HepG2 (cell line): ENCODE measurements around the gene SPON1. TPM values are rescaled to one million over a fixed set of nuclear protein-coding genes. Genes with fewer than 3 reads are reported as not detected.

ENCODE experiments used
- ATAC-seq: fragments of 200-7000 bp; cut with Tn5 transposase; 3 replicates; pipeline ENCODE4 v1.9.1; 2020; ENCODE audit warnings: mild to moderate bottlenecking, moderate library complexity
- BruUV-seq: library from RNA; stranded (reverse); fragments of 400-500 nt; replicated peaks from 2 replicates; lab custom pipeline; 2021; lab: Mats Ljungman, UMichigan
- CTCF ChIA-PET: fragments of 300-600 bp; formaldehyde crosslinking; extraction: SDS; loops from one replicate; lab custom pipeline; 2021; ENCODE audit warnings: low total read pairs, inconsistent platforms, low intra/inter-chr PET ratio; lab: Yijun Ruan, JAX
- POLR2A ChIA-PET: fragments of 350-600 bp; sonication (Branson Sonifier 250); formaldehyde crosslinking; loops from one replicate; lab custom pipeline; 2020; ENCODE audit warnings: antibody characterized with exemption, inconsistent platforms; lab: Yijun Ruan, JAX
- DNase-seq: peaks from one replicate; pipeline ENCODE4 v3.0.0-alpha.2; 2015; ENCODE audit warnings: low spot score
- FAIRE-seq: peaks from 3 replicates; lab custom pipeline; 2011; peaks lifted over from hg19 to GRCh38; lab: Jason Lieb, UNC
- H2AFZ ChIP-seq: one replicate; pipeline ENCODE4 v1.6.1; 2011; ENCODE audit warnings: low read length, inconsistent platforms
- H3K27ac ChIP-seq: fragments of 300-600 bp; 3 replicates; pipeline ENCODE4 v1.8.0; 2011; ENCODE audit warnings: mixed run types, mild to moderate bottlenecking, mixed read lengths, low read length, inconsistent platforms; ENCODE audit not compliant: insufficient read depth; ENCODE audit errors: extremely low read length
- H3K27me3 ChIP-seq, 2 experiments: fragments of 200-600 bp in 1 of 2; 2 replicates in 1 of 2; 3 replicates in 1 of 2; pipeline versions ENCODE4 v1.6.0 to v1.8.0; 2011; ENCODE audit warnings: low read length in 2 of 2, mild to moderate bottlenecking in 2 of 2, moderate library complexity in 2 of 2, inconsistent platforms in 1 of 2; ENCODE audit not compliant: insufficient read depth in 2 of 2, control insufficient read depth in 1 of 2
- H3K36me3 ChIP-seq, 2 experiments: fragments of 200-600 bp in 1 of 2; replicated peaks in 1 of 2; 2 replicates in 1 of 2; 3 replicates in 1 of 2; pipeline versions ENCODE4 v1.5.1 to v1.8.0; 2011; ENCODE audit warnings: low read length in 2 of 2, inconsistent platforms in 1 of 2; ENCODE audit not compliant: insufficient read depth in 2 of 2, control insufficient read depth in 1 of 2
- H3K4me1 ChIP-seq: 2 replicates; pipeline ENCODE4 v1.5.1; 2012; ENCODE audit warnings: low read length, inconsistent platforms; ENCODE audit not compliant: insufficient read depth
- H3K4me2 ChIP-seq: 2 replicates; pipeline ENCODE4 v1.6.0; 2011; ENCODE audit warnings: low read depth, low read length, inconsistent platforms
- H3K4me3 ChIP-seq, 3 experiments: fragments of 200-600 bp in 1 of 3; sonication (generic), shearing (Covaris generic) in 1 of 3; replicated peaks in 1 of 3; 2 replicates each; pipeline ENCODE4 v1.5.1; 2011 to 2016; ENCODE audit warnings: low read length in 3 of 3, inconsistent platforms in 2 of 3, low read depth in 2 of 3, mild to moderate bottlenecking in 2 of 3, control low read depth in 1 of 3, mixed read lengths in 1 of 3; ENCODE audit not compliant: insufficient read depth in 1 of 3
- H3K79me2 ChIP-seq: one replicate; pipeline ENCODE4 v1.6.1; 2011; ENCODE audit warnings: low read length, inconsistent platforms; ENCODE audit not compliant: insufficient read depth
- H3K9ac ChIP-seq: 2 replicates; pipeline ENCODE4 v1.6.0; 2011; ENCODE audit warnings: mild to moderate bottlenecking, low read depth, low read length, inconsistent platforms; ENCODE audit not compliant: insufficient read depth
- H3K9me3 ChIP-seq: 2 replicates; pipeline ENCODE4 v1.5.1; 2012; ENCODE audit warnings: mild to moderate bottlenecking, low read length
- H4K20me1 ChIP-seq: 2 replicates; pipeline ENCODE4 v1.6.0; 2011; ENCODE audit warnings: inconsistent platforms, mild to moderate bottlenecking, low read length, moderate library complexity; ENCODE audit not compliant: insufficient read depth
- GATA4 ChIP-seq: sonication (generic); IDR thresholded peaks from 2 replicates; pipeline ENCODE4 v1.6.1; 2016; ENCODE audit warnings: antibody characterized with exemption, low read depth, borderline replicate concordance
- KLF13 ChIP-seq: sonication (generic); formaldehyde crosslinking; IDR thresholded peaks from 2 replicates; pipeline ENCODE4 v1.4.0; 2020; ENCODE audit warnings: mild to moderate bottlenecking, missing genetic modification reagents
- MAFF ChIP-seq: IDR thresholded peaks from 2 replicates; pipeline ENCODE4 v1.6.1; 2011; ENCODE audit warnings: low read depth, low read length, improper control_type of control experiment
- MEF2D ChIP-seq: sonication (generic); formaldehyde crosslinking; IDR thresholded peaks from 2 replicates; pipeline ENCODE4 v1.5.1; 2020; ENCODE audit warnings: mild to moderate bottlenecking, missing genetic modification reagents
- NCOA5 ChIP-seq: sonication (generic); formaldehyde crosslinking; IDR thresholded peaks from 2 replicates; pipeline ENCODE4 v1.4.0; 2020; ENCODE audit warnings: missing genetic modification reagents
- PAX8 ChIP-seq: sonication (generic); formaldehyde crosslinking; IDR thresholded peaks from 2 replicates; pipeline ENCODE4 v1.8.0; 2022; ENCODE audit warnings: mild to moderate bottlenecking, missing genetic modification reagents, borderline replicate concordance
- PRDM10 ChIP-seq: sonication (generic); formaldehyde crosslinking; IDR thresholded peaks from 2 replicates; pipeline ENCODE4 v1.4.0; 2020; ENCODE audit warnings: low read depth, missing genetic modification reagents
- RFX3 ChIP-seq: IDR thresholded peaks from 2 replicates; pipeline ENCODE4 v1.6.1; 2016; ENCODE audit warnings: missing biosample characterization, missing genetic modification reagents
- SCMH1 ChIP-seq: sonication (generic); formaldehyde crosslinking; IDR thresholded peaks from 2 replicates; pipeline ENCODE4 v1.9.0; 2021; ENCODE audit warnings: missing genetic modification reagents, mild to moderate bottlenecking, borderline replicate concordance
- SIX1 ChIP-seq: sonication (generic); formaldehyde crosslinking; IDR thresholded peaks from 2 replicates; pipeline ENCODE4 v1.4.0; 2020; ENCODE audit warnings: missing genetic modification reagents, borderline replicate concordance
- SP2 ChIP-seq: sonication (generic); formaldehyde crosslinking; IDR thresholded peaks from 2 replicates; pipeline ENCODE4 v1.5.1; 2020; ENCODE audit warnings: mild to moderate bottlenecking, missing genetic modification reagents
- THAP11 ChIP-seq: IDR thresholded peaks from 2 replicates; pipeline ENCODE4 v1.6.1; 2016; ENCODE audit warnings: missing biosample characterization, missing genetic modification reagents
- TMF1 ChIP-seq: sonication (generic); formaldehyde crosslinking; IDR thresholded peaks from 2 replicates; pipeline ENCODE4 v1.8.1; 2022; ENCODE audit warnings: low read depth, missing genetic modification reagents
- U2AF2 ChIP-seq: fragments of 200-400 bp; formaldehyde crosslinking; IDR thresholded peaks from 2 replicates; pipeline ENCODE4 v1.6.1; 2017; ENCODE audit warnings: low read depth, mild to moderate bottlenecking, low read length
- WGBS: methylation state at CpG from one replicate; pipeline ENCODE4 v1.1.6; 2017; ENCODE audit warnings: low lambda C conversion rate; 5-methylcytosine and 5-hydroxymethylcytosine counted together
- in situ Hi-C: cut with HindIII; loops from 2 replicates; pipeline ENCODE4 v1.10.0; 2017; ENCODE audit warnings: low pct_unique_long_range_greater_than_20kb; ENCODE audit not compliant: extremely low pct_ligation_motif_present
- intact Hi-C: fragments of 100-400 bp; cut with micrococcal nuclease; formaldehyde crosslinking; loops from one replicate; pipeline ENCODE4 v1.10.0; 2022; ENCODE audit not compliant: unreplicated experiment
- polyA plus RNA-seq, 8 experiments: library from polyadenylated mRNA; depleted of rRNA in 3 of 8; stranded (reverse) in 7 of 8; unstranded in 1 of 8; fragments of >200 nt; fragmentation: Illumina TruSeq in 4 of 8; extraction: Trizol in 4 of 8; gene quantifications; 2 replicates each; pipeline versions ENCODE4 v1.2.1 to v1.2.3, GENCODE V29; 2011 to 2016; ENCODE audit warnings: low read depth in 4 of 8, missing spikeins in 1 of 8, mixed read lengths in 1 of 8; ENCODE audit not compliant: insufficient read depth in 1 of 8
- total RNA-seq, 5 experiments: library from RNA; depleted of rRNA; stranded (reverse); fragments of >200 nt; fragmentation: Illumina TruSeq; extraction: Trizol; gene quantifications; 2 replicates each; pipeline ENCODE4 v1.2.3, GENCODE V29; 2016; ENCODE audit warnings: low read depth in 1 of 5

The SPON1 gene
- total and polyA plus RNA-seq, 2 of the 13 experiments (the other 11 are each of a cell fraction or from before 2014, with no cell fraction given) = not detected

- Histone ChIP-seq H3K27ac (no peak overlapping the region), H3K4me1 (no peaks in the 10 kb centered on the region), H3K4me3 (no peak overlapping the region), H3K79me2 (no peaks in the 10 kb centered on the region), H3K9ac (no peak overlapping the region), H3K9me3 (no peaks in the 10 kb centered on the region), H4K20me1 (no peaks in the 10 kb centered on the region), H3K36me3 (no peaks in the 10 kb centered on the region), H3K27me3 (peaks cover 0 to 12% of the 10 kb centered on the region in 2 experiments; a peak in 1 of 5 replicates), H2AFZ (no peak overlapping the region), H3K4me2 (no peak overlapping the region)
- DNase-seq = no peak
- POLR2A ChIA-PET = no interaction called here
- FAIRE-seq = no peak
- intact Hi-C loops (no loop called here), in situ Hi-C loops (no loop called here)
- BruUV-seq = no TSS peak
- 37% methylated on average over 4 of the region's 4 CpGs for WGBS
- no peak for ATAC-seq
- CTCF ChIA-PET = no interaction called here
- TF ChIP-seq SIX1 (CRISPR knock-in tag) (no peak), PAX8 (no peak), MAFF (no peak), TMF1 (CRISPR knock-in tag) (no peak), SP2 (CRISPR knock-in tag) (no peak), SCMH1 (no peak), PRDM10 (CRISPR knock-in tag) (no peak), U2AF2 (no peak), THAP11 (CRISPR knock-in tag) (no peak), KLF13 (CRISPR knock-in tag) (no peak), GATA4 (no peak), RFX3 (CRISPR knock-in tag) (no peak), MEF2D (CRISPR knock-in tag) (no peak), NCOA5 (CRISPR knock-in tag) (no peak)
These were observed 66.9 kb downstream of the SPON1 start for GRCh38 chr11:14029440-14029839.
